A204.1 (cell line): ENCODE data around the gene DAGLB.
A peak's percentile ranks its signal among the peaks of the same experiment; 100 is the strongest.
"Not testable (repeated sequence)": the region's sequence is repeated elsewhere in the genome, so short reads cannot be mapped to it uniquely, and the experiment has no call there.

ENCODE experiments used
- FAIRE-seq: peaks from 2 replicates; lab custom pipeline; 2012; peaks lifted over from hg19 to GRCh38; lab: Jason Lieb, UNC

Gene DAGLB

GRCh38 chr7:6460990-6461584 is 13.3 kb upstream of the DAGLB start:
- no peak for FAIRE-seq

GRCh38 chr7:6460303-6460702 is 12.5 kb upstream of the DAGLB start:
- no peak for FAIRE-seq

GRCh38 chr7:6458676-6459075 is 10.9 kb upstream of the DAGLB start:
- not testable (repeated sequence) for FAIRE-seq

GRCh38 chr7:6453734-6454133 is 6.0 kb upstream of the DAGLB start:
- FAIRE-seq = no peak

GRCh38 chr7:6451224-6451705 is 3.5 kb upstream of the DAGLB start:
- no peak for FAIRE-seq

GRCh38 chr7:6450591-6450990 is 2.8 kb upstream of the DAGLB start:
- FAIRE-seq = not testable (repeated sequence)

GRCh38 chr7:6449884-6450283 is 2.1 kb upstream of the DAGLB start:
- not testable (repeated sequence) for FAIRE-seq

- no peak for FAIRE-seq
Measured at GRCh38 chr7:6448943-6449543, 1.3 kb upstream of the DAGLB start.

GRCh38 chr7:6446838-6447580 is 745 bp downstream of the DAGLB start:
- FAIRE-seq = no peak

GRCh38 chr7:6444516-6445269 is 3.1 kb downstream of the DAGLB start:
- no peak for FAIRE-seq

GRCh38 chr7:6443372-6443941 is 4.3 kb downstream of the DAGLB start:
- no peak for FAIRE-seq

- no peak for FAIRE-seq
Measured at GRCh38 chr7:6442114-6442513, 5.6 kb downstream of the DAGLB start.

GRCh38 chr7:6440381-6440780 is 7.4 kb downstream of the DAGLB start:
- FAIRE-seq = no peak

- FAIRE-seq = no peak
Measured at GRCh38 chr7:6438427-6438826, 9.3 kb downstream of the DAGLB start.

GRCh38 chr7:6437251-6437650 is 10.5 kb downstream of the DAGLB start:
- no peak for FAIRE-seq

- FAIRE-seq = no peak
Measured at GRCh38 chr7:6436385-6436685, 11.4 kb downstream of the DAGLB start.

- peak; percentile 59 for FAIRE-seq
Measured at GRCh38 chr7:6435486-6436384, 12.0 kb downstream of the DAGLB start.

- FAIRE-seq = no peak
Measured at GRCh38 chr7:6433784-6434615, 13.8 kb downstream of the DAGLB start.

GRCh38 chr7:6432781-6433180 is 15.0 kb downstream of the DAGLB start:
- no peak for FAIRE-seq

- no peak for FAIRE-seq
Measured at GRCh38 chr7:6430974-6431373, 16.8 kb downstream of the DAGLB start.
